H1 (cell line): ENCODE results near the gene GFOD1. TPM values are rescaled to one million over a fixed set of nuclear protein-coding genes. Genes with fewer than 3 reads are reported as not detected.
A peak's percentile ranks its signal among the peaks of the same experiment; 100 is the strongest.

Source experiments
- CTCF ChIA-PET: fragments of 300-600 bp; sonication (Branson Sonifier 250); formaldehyde crosslinking; loops from one replicate; lab custom pipeline; 2021; ENCODE audit not compliant: partially characterized antibody; lab: Charles Lee
- POLR2A ChIA-PET: fragments of 300-600 bp; sonication (Branson Sonifier 250); formaldehyde crosslinking; loops from one replicate; lab custom pipeline; 2021; ENCODE audit warnings: inconsistent platforms; ENCODE audit not compliant: partially characterized antibody; lab: Charles Lee
- DNase-seq, 2 experiments: peaks; one replicate each; pipeline versions ENCODE4 v3.0.0 to v3.0.0-alpha.2; 2010 to 2022; ENCODE audit warnings: low spot score in 2 of 2, low read depth in 1 of 2, mixed read lengths in 1 of 2
- FAIRE-seq: peaks from 2 replicates; lab custom pipeline; 2011; peaks lifted over from hg19 to GRCh38; lab: Jason Lieb, UNC
- H2AFZ ChIP-seq: 2 replicates; pipeline ENCODE4 v1.8.1; 2012; ENCODE audit warnings: low read length, inconsistent platforms
- H2AK5ac ChIP-seq: 2 replicates; pipeline ENCODE4 v1.6.1; 2013; ENCODE audit warnings: low read depth, low read length
- H2BK120ac ChIP-seq: replicated peaks from 2 replicates; pipeline ENCODE3; 2013; ENCODE audit warnings: low read depth, low read length, inconsistent platforms
- H2BK12ac ChIP-seq: 2 replicates; pipeline ENCODE4 v1.6.1; 2013; ENCODE audit warnings: low read depth, low read length
- H2BK15ac ChIP-seq: 2 replicates; pipeline ENCODE4 v1.6.1; 2013; ENCODE audit warnings: low read length
- H2BK20ac ChIP-seq: 2 replicates; pipeline ENCODE4 v1.6.1; 2013; ENCODE audit warnings: low read length
- H2BK5ac ChIP-seq: 2 replicates; pipeline ENCODE4 v1.6.1; 2013; ENCODE audit warnings: low read depth, low read length
- H3K14ac ChIP-seq: 2 replicates; pipeline ENCODE4 v1.6.1; 2013; ENCODE audit warnings: inconsistent platforms; ENCODE audit not compliant: insufficient read length
- H3K18ac ChIP-seq: 2 replicates; pipeline ENCODE4 v1.6.1; 2013; ENCODE audit warnings: low read length; ENCODE audit errors: extremely low read depth
- H3K23ac ChIP-seq: 2 replicates; pipeline ENCODE4 v1.6.1; 2013; ENCODE audit warnings: inconsistent platforms; ENCODE audit not compliant: insufficient read length
- H3K23me2 ChIP-seq: 2 replicates; pipeline ENCODE4 v1.6.1; 2013; ENCODE audit warnings: low read depth, low read length
- H3K27ac ChIP-seq: 2 replicates; pipeline ENCODE4 v1.6.1; 2011; ENCODE audit warnings: low read depth, low read length, inconsistent platforms
- H3K27me3 ChIP-seq, 4 experiments: replicated peaks in 1 of 4; 1 replicate in 1 of 4; 2 replicates in 3 of 4; pipeline versions ENCODE4 v1.6.1 to v1.8.1; 2011 to 2013; ENCODE audit warnings: low read length in 3 of 4, mild to moderate bottlenecking in 3 of 4, inconsistent platforms in 2 of 4, mixed read lengths in 2 of 4, moderate library complexity in 1 of 4; ENCODE audit not compliant: control insufficient read depth in 3 of 4, insufficient read depth in 3 of 4; ENCODE audit errors: extremely low read depth in 1 of 4
- H3K36me3 ChIP-seq, 4 experiments: 2 replicates each; pipeline versions ENCODE4 v1.6.1 to v1.8.1; 2011 to 2013; ENCODE audit warnings: mild to moderate bottlenecking in 4 of 4, low read length in 3 of 4, moderate library complexity in 2 of 4, control low read depth in 1 of 4, inconsistent platforms in 1 of 4; ENCODE audit not compliant: insufficient read depth in 4 of 4, control insufficient read depth in 2 of 4
- H3K4ac ChIP-seq: replicated peaks from 2 replicates; pipeline ENCODE3; 2013; ENCODE audit warnings: low read length, low read depth, mixed read lengths, inconsistent platforms; ENCODE audit not compliant: insufficient read length
- H3K4me1 ChIP-seq, 4 experiments: replicated peaks in 1 of 4; 1 replicate in 1 of 4; 2 replicates in 3 of 4; pipeline versions ENCODE4 v1.6.1 to v1.8.1; 2011 to 2013; ENCODE audit warnings: low read length in 3 of 4, inconsistent platforms in 2 of 4, mixed read lengths in 1 of 4; ENCODE audit not compliant: insufficient read depth in 4 of 4, control insufficient read depth in 3 of 4
- H3K4me2 ChIP-seq, 2 experiments: 2 replicates each; pipeline versions ENCODE4 v1.6.1 to v1.8.1; 2011 to 2013; ENCODE audit warnings: low read depth in 2 of 2, low read length in 2 of 2, control low read depth in 1 of 2, inconsistent platforms in 1 of 2, mild to moderate bottlenecking in 1 of 2; ENCODE audit not compliant: insufficient read depth in 1 of 2
- H3K4me3 ChIP-seq, 4 experiments: fragments of 200-600, 300-600 bp in 1 of 4; sonication (generic), shearing (Covaris generic), sonication (Bioruptor Twin) in 1 of 4; 2 replicates each; pipeline versions ENCODE4 v1.5.1 to v1.8.1; 2011 to 2016; ENCODE audit warnings: low read length in 4 of 4, low read depth in 3 of 4, control low read depth in 2 of 4, inconsistent platforms in 2 of 4, mild to moderate bottlenecking in 2 of 4, mixed read lengths in 1 of 4, moderate library complexity in 1 of 4; ENCODE audit not compliant: insufficient read depth in 2 of 4; ENCODE audit errors: extremely low read depth in 1 of 4
- H3K56ac ChIP-seq: replicated peaks from 2 replicates; pipeline ENCODE3; 2013; ENCODE audit warnings: low read depth, mild to moderate bottlenecking, mixed read lengths, low read length, inconsistent platforms; ENCODE audit not compliant: insufficient read length
- H3K79me1 ChIP-seq: 2 replicates; pipeline ENCODE4 v1.6.1; 2013; ENCODE audit warnings: low read depth, low read length, control low read depth
- H3K79me2 ChIP-seq, 2 experiments: 2 replicates each; pipeline versions ENCODE4 v1.6.1 to v1.8.1; 2012 to 2013; ENCODE audit warnings: low read length in 2 of 2, mild to moderate bottlenecking in 2 of 2, inconsistent platforms in 1 of 2; ENCODE audit not compliant: insufficient read depth in 2 of 2, control insufficient read depth in 1 of 2
- H3K9ac ChIP-seq, 4 experiments: replicated peaks in 1 of 4; 1 replicate in 1 of 4; 2 replicates in 3 of 4; pipeline versions ENCODE4 v1.6.1 to v1.8.1; 2011 to 2013; ENCODE audit warnings: low read depth in 3 of 4, low read length in 3 of 4, control low read depth in 2 of 4, mild to moderate bottlenecking in 2 of 4, moderate library complexity in 2 of 4, inconsistent platforms in 1 of 4; ENCODE audit errors: extremely low read depth in 1 of 4
- H3K9me3 ChIP-seq, 2 experiments: 2 replicates each; pipeline versions ENCODE4 v1.6.1 to v1.8.1; 2012 to 2013; ENCODE audit warnings: mild to moderate bottlenecking in 2 of 2, moderate library complexity in 2 of 2, control low read depth in 1 of 2, inconsistent platforms in 1 of 2, low read depth in 1 of 2, low read length in 1 of 2, mixed read lengths in 1 of 2; ENCODE audit not compliant: insufficient read depth in 2 of 2
- H4K20me1 ChIP-seq, 2 experiments: replicated peaks in 1 of 2; 2 replicates each; pipeline versions ENCODE3 to v1.8.1; 2011 to 2013; ENCODE audit warnings: inconsistent platforms in 2 of 2, low read length in 2 of 2, mild to moderate bottlenecking in 1 of 2; ENCODE audit not compliant: insufficient read depth in 2 of 2, control insufficient read depth in 1 of 2
- H4K5ac ChIP-seq: 2 replicates; pipeline ENCODE4 v1.6.1; 2013; ENCODE audit warnings: low read length, low read depth, mixed read lengths, inconsistent platforms; ENCODE audit not compliant: insufficient read length
- H4K8ac ChIP-seq: 2 replicates; pipeline ENCODE4 v1.8.0; 2013; ENCODE audit warnings: mild to moderate bottlenecking, moderate library complexity, low read length, inconsistent platforms; ENCODE audit not compliant: insufficient read depth; ENCODE audit errors: extremely low read depth
- H4K91ac ChIP-seq: replicated peaks from 2 replicates; pipeline ENCODE3; 2013; ENCODE audit warnings: low read length, mixed read lengths, inconsistent platforms; ENCODE audit not compliant: insufficient read length
- EZH2 ChIP-seq: fragments of 200-600 bp; sonication (generic); IDR thresholded peaks from 2 replicates; pipeline ENCODE4 v1.7.1; 2012; ENCODE audit warnings: low read depth, mild to moderate bottlenecking, moderate library complexity, low read length, inconsistent platforms; ENCODE audit not compliant: severe bottlenecking
- GTF2F1 ChIP-seq: IDR thresholded peaks from 2 replicates; pipeline ENCODE4 v1.6.1; 2012; ENCODE audit warnings: low read depth, low read length, improper control_type of control experiment, borderline replicate concordance
- HDAC6 ChIP-seq: IDR thresholded peaks from one replicate; pipeline ENCODE4 v1.7.1; 2012; ENCODE audit warnings: low read depth, mild to moderate bottlenecking, inconsistent platforms, low read length, moderate library complexity
- JUN ChIP-seq: IDR thresholded peaks from 2 replicates; pipeline ENCODE4 v1.6.1; 2011; ENCODE audit warnings: low read depth, mild to moderate bottlenecking, improper control_type of control experiment, low read length
- KDM1A ChIP-seq: fragments of 200-600, 300-600 bp; sonication (generic); IDR thresholded peaks from 2 replicates; pipeline ENCODE4 v1.7.1; 2016; ENCODE audit warnings: mild to moderate bottlenecking, low read length, borderline replicate concordance
- MAX ChIP-seq: IDR thresholded peaks from 2 replicates; pipeline ENCODE4 v1.6.1; 2012; ENCODE audit warnings: inconsistent platforms
- RNF2 ChIP-seq: fragments of 200-900, 300-1000 bp; sonication (generic); IDR thresholded peaks from 2 replicates; pipeline ENCODE4 v1.7.1; 2016; ENCODE audit warnings: borderline replicate concordance, low read depth, mild to moderate bottlenecking, antibody characterized with exemption, low read length; ENCODE audit not compliant: poor library complexity, severe bottlenecking; ENCODE audit errors: missing control alignments
- SIRT6 ChIP-seq: IDR thresholded peaks from one replicate; pipeline ENCODE4 v1.7.1; 2012; ENCODE audit warnings: low read length, inconsistent platforms
- SIX5 ChIP-seq: IDR thresholded peaks from 2 replicates; pipeline ENCODE4 v1.6.1; 2011; ENCODE audit warnings: mild to moderate bottlenecking, low read depth, low read length
- SP4 ChIP-seq: IDR thresholded peaks from 2 replicates; pipeline ENCODE4 v1.6.1; 2012; ENCODE audit warnings: low read length, inconsistent platforms
- SRF ChIP-seq: IDR thresholded peaks from 2 replicates; pipeline ENCODE4 v1.6.1; 2011; ENCODE audit warnings: mild to moderate bottlenecking, low read depth, low read length, moderate library complexity
- SUZ12 ChIP-seq: fragments of 200-600 bp; sonication (generic); IDR thresholded peaks from 2 replicates; pipeline ENCODE4 v1.6.1; 2012; ENCODE audit warnings: mild to moderate bottlenecking, inconsistent platforms, low read length, moderate library complexity, mixed read lengths
- TAF7 ChIP-seq: optimal IDR thresholded peaks from 2 replicates; pipeline ENCODE3; 2011; ENCODE audit warnings: low read depth, mild to moderate bottlenecking, inconsistent platforms, low read length, moderate library complexity, borderline replicate concordance
- TEAD4 ChIP-seq: IDR thresholded peaks from 2 replicates; pipeline ENCODE4 v1.6.1; 2012; ENCODE audit warnings: low read depth, low read length, inconsistent platforms, mixed read lengths
- WGBS, 2 experiments: shearing (Covaris generic) in 1 of 2; methylation state at CpG; one replicate each; pipeline versions ENCODE4 v1.1.6 to v1.1.7; 2013 to 2015; ENCODE audit warnings: low lambda C conversion rate in 2 of 2, mixed read lengths in 2 of 2, inconsistent platforms in 1 of 2, low coverage in 1 of 2, missing lambda C conversion rate in 1 of 2; ENCODE audit not compliant: insufficient replicate concordance in 2 of 2, insufficient coverage in 1 of 2, insufficient read length in 1 of 2; ENCODE audit errors: extremely low coverage in 1 of 2, missing lambda C conversion rate in 1 of 2; 5-methylcytosine and 5-hydroxymethylcytosine counted together
- polyA plus RNA-seq, 7 experiments: library from polyadenylated mRNA; depleted of rRNA in 3 of 7; stranded (reverse) in 5 of 7; unstranded in 2 of 7; fragments of >200 nt in 5 of 7; fragments of 200-250 nt in 2 of 7; gene quantifications; 1 replicate in 5 of 7; 2 replicates in 1 of 7; 4 replicates in 1 of 7; pipeline versions ENCODE4 v1.2.1 to v1.2.3, GENCODE V29; 2011 to 2013; ENCODE audit warnings: missing spikeins in 2 of 7, mixed read lengths in 2 of 7
- total RNA-seq: library from RNA; stranded (reverse); fragmentation: NEBNext Ultra II Directional; extraction: Animal tissue kit (Norgen Biotek cat#: 25700); gene quantifications from 2 replicates; pipeline ENCODE4 v1.2.1, GENCODE V29; 2021

The GFOD1 gene
- total and polyA plus RNA-seq, 2 of the 8 experiments (the other 6 are each of a cell fraction or from before 2014, with no cell fraction given): 2.5 to 8.8 TPM

- Histone ChIP-seq H3K9ac (no peak overlapping the region), H4K20me1 (no peaks in the 10 kb centered on the region), H3K23ac (no peak overlapping the region), H2BK120ac (no peak overlapping the region), H3K4ac (no peak overlapping the region), H2AK5ac (no peak overlapping the region), H3K36me3 (no peaks in the 10 kb centered on the region), H2BK12ac (no peak overlapping the region), H4K91ac (no peak overlapping the region), H3K79me1 (no peaks in the 10 kb centered on the region), H2BK15ac (peak overlapping the region; percentile 40; the same call in 1 of the 2 replicates), H2BK20ac (no peak overlapping the region), H3K14ac (no peak overlapping the region), H2AFZ (no peak overlapping the region), H3K4me3 (no peak overlapping the region), H3K27ac (no peak overlapping the region), H3K56ac (no peak overlapping the region), H3K9me3 (no peaks in the 10 kb centered on the region), H3K4me1 (peaks cover 0 to 11% (median 5%) of the 10 kb centered on the region in 4 experiments; a peak in 4 of 7 replicates), H2BK5ac (no peak overlapping the region), H3K4me2 (no peak overlapping the region), H3K18ac (no peak overlapping the region), H3K27me3 (no peaks in the 10 kb centered on the region), H3K23me2 (no peaks in the 10 kb centered on the region), H3K79me2 (no peaks in the 10 kb centered on the region), H4K5ac (no peak overlapping the region), H4K8ac (no peak overlapping the region)
- ChIA-PET POLR2A (no interaction called here), CTCF (interaction anchor here (0.7 kb wide), 1 partner anchor 93 kb away, joined by 3 read pairs; no protein-coding TSS in a partner anchor)
- 76% methylated on average over 1 of the region's 1 CpG; no CpG with 5 or more reads in 1 of the 2 experiments for WGBS, 2 experiments
- FAIRE-seq (no peak), DNase-seq (no peak)
- TF ChIP-seq SUZ12: no peak
- TF ChIP-seq GTF2F1: no peak
- TF ChIP-seq TAF7: no peak
- TF ChIP-seq SIX5: no peak
- TF ChIP-seq HDAC6: no peak
- TF ChIP-seq SP4: no peak
- TF ChIP-seq MAX: no peak
- no peak for TF ChIP-seq SRF
- no peak for TF ChIP-seq SIRT6
- no peak for TF ChIP-seq RNF2
- no peak for TF ChIP-seq KDM1A
- TF ChIP-seq EZH2: no peak
- no peak for TF ChIP-seq TEAD4
- no peak for TF ChIP-seq JUN
These were observed 12.9 kb upstream of the GFOD1 start for GRCh38 chr6:13500264-13500663.
